HG03378 (cell line): ENCODE data around the gene ATXN1.
A peak's percentile ranks its signal among the peaks of the same experiment; 100 is the strongest.

Source experiments
- ATAC-seq: cut with Tn5 transposase; IDR thresholded peaks from one replicate; pipeline ENCODE4 v1.9.1; 2021; ENCODE audit warnings: mild to moderate bottlenecking, moderate library complexity; ENCODE audit not compliant: unreplicated experiment

The ATXN1 gene

DNA sequence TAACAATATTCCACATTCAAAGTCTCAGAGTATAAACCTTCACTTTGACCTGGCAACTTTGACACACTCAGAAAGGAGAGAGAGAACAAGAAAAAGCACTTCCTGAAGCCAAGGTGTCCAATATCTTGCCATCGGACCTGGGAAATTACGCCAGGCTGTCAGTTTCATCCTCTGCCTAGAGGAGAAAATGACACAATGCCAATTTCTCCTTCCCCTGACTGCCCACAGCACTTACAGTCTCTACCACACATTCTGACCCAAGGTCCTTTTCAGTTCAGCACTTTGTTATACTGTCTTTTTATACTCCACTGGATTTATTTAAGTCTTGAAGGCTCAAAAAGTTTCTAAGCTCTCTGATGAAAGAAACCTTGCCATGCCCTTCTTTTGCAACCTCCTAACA lies 272.4 kb downstream of the ATXN1 start:
- ATAC-seq = no peak

- ATAC-seq = no peak
Observed at GRCh38 chr6:16487996-16488674, 273.1 kb downstream of the ATXN1 start.

GRCh38 chr6:16486661-16487060 lies 274.6 kb downstream of the ATXN1 start:
- ATAC-seq = no peak

DNA sequence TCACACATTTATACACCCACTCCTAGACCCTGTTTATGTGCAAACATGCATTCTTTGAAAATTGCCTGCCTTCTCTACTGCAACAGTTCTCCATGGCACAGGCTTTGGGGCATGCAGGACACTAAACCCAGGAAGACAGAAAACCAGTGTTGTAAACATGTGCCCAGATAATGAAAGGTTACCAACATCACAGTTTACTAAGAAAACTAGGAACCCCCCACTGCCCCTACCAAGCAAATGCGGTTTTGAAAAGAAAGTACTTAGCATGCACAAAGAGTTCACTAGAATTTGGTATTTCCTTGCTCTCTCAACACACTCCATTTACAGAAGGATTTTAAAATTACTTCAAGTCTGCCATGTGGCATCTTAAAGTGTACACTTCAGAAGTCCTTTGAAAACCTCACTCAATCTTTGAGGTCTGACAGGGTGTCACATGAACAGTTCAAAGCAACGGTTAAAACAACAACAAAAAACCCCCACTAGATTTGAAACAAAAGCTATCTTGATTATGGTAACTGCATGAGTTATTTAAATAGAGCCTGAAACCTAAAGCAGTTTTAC lies 277.9 kb downstream of the ATXN1 start:
- ATAC-seq = peak; percentile 36

GRCh38 chr6:16482702-16483314 lies 278.5 kb downstream of the ATXN1 start:
- ATAC-seq = no peak

GRCh38 chr6:16481697-16482399 lies 279.4 kb downstream of the ATXN1 start:
- peak; percentile 47 for ATAC-seq

- no peak for ATAC-seq
Observed at GRCh38 chr6:16480763-16481560, 280.3 kb downstream of the ATXN1 start.

DNA sequence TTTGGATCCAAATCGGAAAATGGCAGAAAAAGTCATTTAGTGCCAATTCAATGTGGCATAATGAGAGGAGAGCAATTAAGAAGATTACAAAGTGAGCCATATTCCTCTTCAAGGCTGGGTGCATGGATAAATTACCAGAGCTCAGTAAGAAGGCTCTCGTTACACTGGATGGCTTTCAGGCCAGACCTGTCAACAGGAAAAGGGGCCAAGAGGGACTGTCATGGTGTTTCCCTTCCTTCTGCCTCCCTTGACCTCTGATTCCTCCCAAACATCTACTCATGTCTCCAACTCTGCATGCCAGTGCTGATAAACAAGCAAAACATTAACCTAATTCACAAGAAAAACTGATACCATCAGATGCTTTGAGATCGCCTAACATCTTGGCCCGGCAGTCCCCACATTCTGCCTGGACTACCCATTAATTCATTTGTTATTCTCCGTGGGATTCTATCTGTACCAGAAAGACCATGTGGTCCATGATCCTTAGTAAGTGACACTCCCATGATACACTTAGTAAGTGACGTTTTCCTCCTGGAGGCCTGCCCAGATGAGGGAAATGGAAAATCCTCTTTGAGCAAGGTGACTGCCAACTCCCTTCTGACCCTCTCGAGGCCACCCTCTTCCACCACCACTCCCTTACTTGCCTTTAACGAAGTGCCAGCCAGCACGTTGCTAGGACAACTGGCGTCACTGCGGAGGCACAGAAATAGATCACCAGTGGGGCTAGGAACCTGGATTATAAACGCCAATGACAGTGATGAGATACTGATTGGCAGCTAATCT lies 283.7 kb downstream of the ATXN1 start:
- no peak for ATAC-seq

GRCh38 chr6:16476861-16477260 lies 284.4 kb downstream of the ATXN1 start:
- ATAC-seq = peak; percentile 26

DNA sequence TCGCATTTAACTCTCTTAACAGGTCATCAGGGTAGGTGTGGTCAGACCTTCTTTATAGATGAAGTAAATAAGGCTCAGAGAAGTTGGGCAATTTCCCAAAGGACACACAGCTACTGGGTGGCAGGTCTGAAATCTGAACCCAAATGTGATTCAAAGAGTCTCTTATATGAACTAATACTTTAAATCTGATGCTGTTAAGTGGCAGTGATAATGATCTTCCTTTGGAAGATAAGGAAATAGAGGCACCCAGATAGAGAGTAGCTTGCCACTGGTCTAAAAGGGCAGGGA lies 285.8 kb downstream of the ATXN1 start:
- no peak for ATAC-seq

DNA sequence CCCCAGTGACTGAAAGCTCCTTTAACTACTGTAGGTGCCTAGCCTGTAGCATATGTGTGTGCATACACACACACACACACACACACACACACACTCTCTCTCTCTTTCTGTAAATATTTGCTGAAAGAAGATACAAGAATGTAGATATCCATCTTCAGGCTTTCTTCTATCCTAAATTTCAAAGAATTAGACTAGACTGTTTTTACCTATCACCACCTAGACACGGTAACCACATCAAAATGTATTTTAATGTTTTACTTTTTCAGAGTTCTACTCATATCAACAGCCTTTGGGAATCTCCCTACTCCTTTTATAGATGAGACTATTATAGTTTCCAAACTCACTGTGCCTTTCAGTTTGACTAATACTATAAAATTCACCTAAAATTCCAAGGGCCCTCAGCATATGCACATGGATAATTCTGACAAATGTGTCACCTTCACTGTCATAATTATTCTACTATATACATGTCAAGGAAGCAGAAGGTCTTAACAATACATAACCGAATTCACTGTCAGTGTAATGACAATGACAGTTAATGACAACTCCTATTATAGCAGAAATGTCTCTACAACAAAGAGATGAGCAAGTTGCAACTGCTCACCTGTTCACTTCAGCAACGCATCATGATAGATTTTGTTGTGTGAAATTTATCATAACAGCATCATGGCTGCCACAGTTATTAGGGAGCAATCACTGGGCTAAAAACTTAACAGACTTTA lies 286.3 kb downstream of the ATXN1 start:
- peak; percentile 39 for ATAC-seq

GRCh38 chr6:16473908-16474771 lies 287.1 kb downstream of the ATXN1 start:
- ATAC-seq = no peak

- peak; percentile 50 for ATAC-seq
Observed at GRCh38 chr6:16473184-16473907, 287.9 kb downstream of the ATXN1 start.

GRCh38 chr6:16472349-16473069 lies 288.8 kb downstream of the ATXN1 start:
- no peak for ATAC-seq

- no peak for ATAC-seq
Observed at GRCh38 chr6:16471910-16472297, 289.4 kb downstream of the ATXN1 start.

DNA sequence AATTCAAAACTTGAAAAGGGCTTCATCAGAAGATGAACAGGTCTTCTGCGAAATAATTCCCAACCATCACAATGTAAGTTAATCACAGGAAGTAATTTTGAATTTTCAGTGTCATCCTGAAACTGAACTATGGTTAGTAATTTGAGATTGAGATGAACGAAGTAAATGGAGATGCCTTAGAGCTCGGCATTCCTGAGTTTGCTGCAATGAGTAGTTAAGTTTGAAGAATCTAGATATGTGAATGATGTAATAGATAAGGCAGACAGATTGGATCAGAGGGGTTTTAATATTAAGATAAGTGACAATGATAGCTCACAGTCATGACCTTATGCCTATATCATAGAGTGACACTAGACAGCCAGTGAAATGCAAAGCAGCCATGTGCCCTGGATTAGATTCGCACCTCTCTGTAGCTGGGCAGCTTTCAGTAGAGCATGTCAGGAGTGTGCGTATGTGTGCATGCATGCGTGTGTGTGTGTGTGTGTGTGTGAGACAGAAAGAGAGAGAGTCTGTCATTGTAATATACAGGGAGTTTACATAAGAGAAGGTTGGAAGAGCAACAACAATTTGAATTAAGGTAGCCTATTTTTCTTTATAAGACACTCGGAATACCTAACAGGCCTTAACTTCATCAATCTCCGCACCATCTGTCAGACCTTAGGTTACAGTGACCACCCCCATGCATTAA lies 289.9 kb downstream of the ATXN1 start:
- peak; percentile 40 for ATAC-seq
